Measurements from ENCODE around the gene APOL3.
"Not testable (repeated sequence)": the region's sequence is repeated elsewhere in the genome, so short reads cannot be mapped to it uniquely, and the experiment has no call there.

The APOL3 gene

GRCh38 chr22:36156515-36157419 is 3.8 kb downstream of the APOL3 start:
- peak; percentile 21 for FAIRE-seq

GRCh38 chr22:36156119-36156514 is 4.4 kb downstream of the APOL3 start:
- FAIRE-seq, result no peak

GRCh38 chr22:36155702-36156101 is 4.9 kb downstream of the APOL3 start:
- no peak for FAIRE-seq

- no peak for FAIRE-seq
These were observed 6.1 kb downstream of the APOL3 start for GRCh38 chr22:36154423-36154945.

- FAIRE-seq, result no peak
These were observed 6.8 kb downstream of the APOL3 start for GRCh38 chr22:36153501-36154422.

- FAIRE-seq, result not testable (repeated sequence)
These were observed 7.7 kb downstream of the APOL3 start for GRCh38 chr22:36152821-36153220.

GRCh38 chr22:36152088-36152487 is 8.5 kb downstream of the APOL3 start:
- no peak for FAIRE-seq

- FAIRE-seq, result no peak
These were observed 9.5 kb downstream of the APOL3 start for GRCh38 chr22:36151006-36151595.

- no peak for FAIRE-seq
These were observed 11.1 kb downstream of the APOL3 start for GRCh38 chr22:36149441-36149840.

GRCh38 chr22:36148411-36148810 is 12.1 kb downstream of the APOL3 start:
- FAIRE-seq, result no peak

GRCh38 chr22:36147196-36147791 is 13.3 kb downstream of the APOL3 start:
- no peak for FAIRE-seq

GRCh38 chr22:36145881-36146280 is 14.7 kb downstream of the APOL3 start:
- no peak for FAIRE-seq

GRCh38 chr22:36144886-36145541 is 15.5 kb downstream of the APOL3 start:
- peak; percentile 92 for FAIRE-seq

- no peak for FAIRE-seq
These were observed 16.6 kb downstream of the APOL3 start for GRCh38 chr22:36143956-36144355.

GRCh38 chr22:36143066-36143815 is 17.3 kb downstream of the APOL3 start:
- no peak for FAIRE-seq

GRCh38 chr22:36141481-36141880 is 19.1 kb downstream of the APOL3 start:
- FAIRE-seq, result no peak

- not testable (repeated sequence) for FAIRE-seq
These were observed 21.8 kb downstream of the APOL3 start for GRCh38 chr22:36138709-36139108.

- FAIRE-seq, result no peak
These were observed 23.6 kb downstream of the APOL3 start for GRCh38 chr22:36136988-36137387.

- FAIRE-seq, result no peak
These were observed 24.1 kb downstream of the APOL3 start for GRCh38 chr22:36136475-36136874.

- FAIRE-seq, result no peak
These were observed 25.1 kb downstream of the APOL3 start for GRCh38 chr22:36135306-36135980.
